GM21526 (cell line): ENCODE results near the gene USF2.
"Not testable (repeated sequence)": the region's sequence is repeated elsewhere in the genome, so short reads cannot be mapped to it uniquely, and the experiment has no call there.

Source experiments
- ATAC-seq: cut with Tn5 transposase; IDR thresholded peaks from one replicate; pipeline ENCODE4 v1.9.1; 2021; ENCODE audit warnings: moderate library complexity; ENCODE audit not compliant: unreplicated experiment, low FRiP score

Gene USF2

DNA sequence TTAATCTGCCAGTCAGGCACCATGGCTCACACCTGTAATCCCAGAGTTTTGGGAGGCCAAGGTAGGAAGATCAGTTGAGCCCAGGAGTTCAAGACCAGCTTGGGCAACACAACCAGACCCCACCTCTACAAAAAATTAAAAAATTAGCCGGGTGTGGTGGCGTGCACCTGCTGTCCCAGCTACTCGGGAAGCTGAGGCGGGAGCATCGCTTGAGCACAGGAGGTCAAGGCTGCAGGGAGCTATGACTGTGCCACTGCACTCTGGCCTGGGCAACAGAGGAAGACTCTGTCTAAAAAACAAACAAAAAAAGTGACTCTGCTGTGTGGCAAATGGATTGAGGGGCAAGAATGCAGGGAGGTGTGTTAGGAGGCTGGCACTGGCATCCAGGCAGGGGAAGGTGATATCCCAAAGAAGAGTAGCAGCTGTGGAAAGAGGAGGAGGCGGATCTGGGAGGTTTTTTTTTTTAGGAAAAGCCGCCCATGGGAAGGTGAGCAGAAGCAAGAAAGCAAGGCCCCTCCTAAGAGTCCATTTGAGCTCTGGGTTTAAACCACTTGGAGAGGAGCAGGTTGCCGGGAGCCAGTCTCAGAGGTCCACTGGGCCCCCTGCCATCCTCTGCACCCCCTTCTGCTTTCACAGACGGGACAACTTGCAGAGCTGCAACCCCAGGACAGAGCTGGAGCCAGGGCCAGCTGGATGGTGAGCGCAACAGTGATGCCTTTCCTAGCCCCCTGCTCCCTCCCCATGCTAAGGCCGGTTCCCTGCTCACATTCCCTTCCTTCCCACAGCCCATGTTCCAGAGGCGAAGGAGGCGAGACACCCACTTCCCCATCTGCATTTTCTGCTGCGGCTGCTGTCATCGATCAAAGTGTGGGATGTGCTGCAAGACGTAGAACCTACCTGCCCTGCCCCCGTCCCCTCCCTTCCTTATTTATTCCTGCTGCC lies 15.7 kb downstream of the USF2 start:
- no peak for ATAC-seq

DNA sequence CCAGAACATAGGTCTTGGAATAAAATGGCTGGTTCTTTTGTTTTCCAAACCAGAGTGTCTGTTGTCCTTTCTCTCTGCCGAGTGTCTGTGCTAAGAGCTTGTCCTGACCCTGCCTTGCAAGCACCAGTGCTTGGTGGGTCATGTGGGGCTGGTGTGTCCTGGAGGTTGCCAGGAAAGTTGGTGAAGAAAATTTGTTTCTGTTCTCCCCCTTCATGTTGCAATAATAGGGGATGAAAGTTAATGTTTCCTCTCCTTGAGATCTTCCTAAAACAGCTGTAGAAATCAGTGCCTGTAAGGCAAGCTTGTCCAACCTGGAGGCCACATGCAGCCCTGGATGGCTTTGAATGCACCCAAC lies 16.3 kb downstream of the USF2 start:
- no peak for ATAC-seq

DNA sequence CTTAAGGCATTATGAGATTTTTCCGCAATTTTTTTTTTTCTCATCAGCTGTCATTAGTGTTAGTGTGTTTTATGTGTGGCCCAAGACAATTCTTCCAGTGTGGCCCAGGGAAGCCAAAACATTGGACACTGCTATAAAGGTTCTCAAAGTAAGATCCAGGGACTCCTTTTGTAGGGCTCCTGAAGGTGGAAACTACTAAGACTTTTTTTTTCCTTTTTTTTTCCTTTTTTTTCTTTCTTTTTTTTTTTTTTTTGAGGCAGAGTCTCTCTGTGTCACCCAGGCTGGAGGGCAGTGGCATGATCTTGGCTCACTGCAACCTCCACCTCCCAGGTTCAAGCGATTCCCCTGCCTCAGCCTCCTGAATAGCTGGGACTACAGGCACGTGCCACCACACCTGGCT lies 16.7 kb downstream of the USF2 start:
- not testable (repeated sequence) for ATAC-seq

DNA sequence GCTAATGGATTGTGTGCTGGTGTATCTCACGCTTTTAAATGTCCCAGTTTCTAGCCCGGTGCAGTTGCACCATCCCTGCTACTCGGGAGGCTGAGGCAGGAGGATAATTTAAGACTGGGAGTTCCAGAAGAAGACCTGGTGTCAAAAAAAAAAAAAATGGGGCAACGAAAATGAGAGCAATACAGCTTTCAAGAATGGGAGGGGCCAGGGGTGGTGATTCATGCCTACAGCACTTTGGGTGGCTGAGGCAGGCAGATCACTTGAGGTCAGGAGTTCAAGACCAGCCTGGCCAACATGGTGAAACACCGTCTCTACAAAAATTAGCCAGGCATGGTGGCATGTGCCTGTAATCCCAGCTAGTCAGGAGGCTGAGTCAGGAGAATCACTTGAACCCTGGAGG lies 17.3 kb downstream of the USF2 start:
- ATAC-seq, result not testable (repeated sequence)

DNA sequence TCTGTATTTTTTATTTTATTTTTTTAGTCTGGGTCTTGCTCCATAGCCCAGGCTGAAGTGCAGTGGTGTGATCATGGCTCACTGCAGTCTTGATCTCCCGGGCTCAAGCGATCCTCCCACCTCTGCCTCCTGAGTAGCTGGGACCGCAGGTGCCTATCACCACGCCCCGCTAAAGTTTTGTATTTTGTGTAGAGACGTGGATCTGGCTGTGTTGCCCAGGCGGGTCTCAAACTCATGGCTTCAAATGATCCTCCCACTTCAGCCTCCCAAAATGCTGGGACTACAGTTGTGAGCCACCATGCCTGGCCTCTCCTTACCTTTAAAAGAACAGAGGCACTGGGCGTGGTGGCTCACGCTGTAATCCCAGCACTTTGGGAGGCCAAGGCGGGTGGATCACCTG lies 19.0 kb downstream of the USF2 start:
- no peak for ATAC-seq

DNA sequence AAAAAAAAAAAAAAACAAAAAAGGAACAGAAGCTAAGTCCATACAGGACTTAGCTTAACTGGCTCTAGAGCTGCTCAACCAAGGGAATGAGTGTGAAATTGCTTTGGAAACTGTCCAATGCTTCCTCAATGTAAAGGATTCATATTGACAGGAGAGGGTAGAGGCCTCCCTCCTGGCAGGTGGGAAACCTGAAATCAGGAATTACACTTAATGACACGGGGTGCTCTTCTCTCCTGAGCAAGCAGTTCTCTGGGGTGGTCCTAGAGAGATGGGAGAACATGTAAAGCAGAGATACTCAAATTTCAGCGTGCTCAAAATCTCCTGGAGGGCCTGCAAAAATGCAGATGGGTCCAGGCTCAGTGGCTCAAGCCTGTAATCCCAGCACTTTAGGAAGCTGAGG lies 19.6 kb downstream of the USF2 start:
- no peak for ATAC-seq

DNA sequence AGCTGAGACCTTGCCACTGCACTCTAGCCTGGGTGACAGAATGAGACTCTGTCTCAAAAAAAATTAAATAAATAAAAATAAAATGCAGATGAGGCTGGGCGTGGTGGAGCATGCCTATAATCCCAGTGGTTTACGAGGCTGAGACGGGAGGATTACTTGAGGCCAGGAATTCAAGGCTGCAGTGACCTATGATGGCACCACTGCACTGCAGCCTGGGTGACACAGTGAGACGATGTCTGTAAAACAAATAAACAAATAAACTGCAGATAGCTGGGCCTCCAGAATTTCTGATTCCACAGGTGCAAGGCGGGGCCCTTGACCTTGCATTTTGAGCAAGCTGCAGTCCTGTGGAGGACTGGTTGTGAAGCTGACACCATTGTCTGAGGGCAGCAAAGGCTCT lies 20.1 kb downstream of the USF2 start:
- no peak for ATAC-seq

DNA sequence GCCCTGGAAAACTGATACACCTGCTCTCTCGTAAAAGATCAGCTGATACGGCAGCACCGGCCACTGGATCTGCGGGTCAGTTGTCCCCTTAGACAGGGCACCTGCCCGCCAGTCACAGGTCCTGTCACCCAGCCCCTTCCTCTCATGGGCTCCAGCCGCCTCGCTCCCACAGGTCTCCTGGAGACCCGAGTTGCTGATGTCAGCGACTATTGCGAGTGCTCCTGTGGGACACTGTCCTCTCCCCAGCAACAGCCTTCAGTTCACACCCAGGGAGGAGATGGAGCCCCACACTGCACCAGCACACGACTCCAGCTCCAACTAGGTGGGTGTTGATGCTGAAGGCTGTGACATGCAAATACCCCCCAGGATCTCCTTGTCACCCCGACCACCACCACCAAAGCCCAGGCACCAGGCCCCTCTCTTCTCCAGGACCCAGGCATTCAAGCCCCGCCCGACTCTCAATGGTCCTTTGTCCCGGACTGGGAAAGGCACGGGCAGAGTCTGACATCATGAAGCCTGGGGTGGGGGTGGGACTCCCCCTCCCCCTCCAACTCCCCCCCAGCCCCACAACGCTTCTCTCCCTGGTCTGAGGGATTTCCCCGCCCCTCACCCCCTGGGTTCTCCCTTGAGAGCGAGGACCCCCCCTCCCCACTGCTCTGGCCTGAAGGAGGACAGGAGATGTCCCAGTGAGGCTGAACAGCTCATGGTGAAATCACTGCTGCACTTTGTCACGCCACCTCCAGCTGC lies 21.8 kb downstream of the USF2 start:
- no peak for ATAC-seq

DNA sequence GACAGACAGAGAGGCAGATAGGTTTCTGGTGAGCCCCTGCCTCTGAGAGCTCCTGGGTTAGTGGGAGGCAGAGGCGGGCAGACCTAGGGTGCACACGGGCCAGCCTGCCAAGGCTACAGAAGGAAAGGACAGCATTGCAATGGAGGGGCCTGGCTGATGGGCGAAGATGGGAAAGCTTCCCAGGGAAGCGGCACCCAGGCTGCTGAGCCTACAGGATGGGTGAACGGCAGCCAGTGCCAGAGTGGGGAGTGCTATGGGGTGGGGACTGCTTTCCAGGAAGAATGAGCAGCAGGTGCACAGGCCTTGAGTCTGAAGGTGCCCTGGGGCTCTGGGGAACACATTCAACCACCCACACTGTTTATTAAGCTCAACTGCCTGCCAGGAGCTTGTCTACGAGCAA lies 22.5 kb downstream of the USF2 start:
- ATAC-seq, result no peak

DNA sequence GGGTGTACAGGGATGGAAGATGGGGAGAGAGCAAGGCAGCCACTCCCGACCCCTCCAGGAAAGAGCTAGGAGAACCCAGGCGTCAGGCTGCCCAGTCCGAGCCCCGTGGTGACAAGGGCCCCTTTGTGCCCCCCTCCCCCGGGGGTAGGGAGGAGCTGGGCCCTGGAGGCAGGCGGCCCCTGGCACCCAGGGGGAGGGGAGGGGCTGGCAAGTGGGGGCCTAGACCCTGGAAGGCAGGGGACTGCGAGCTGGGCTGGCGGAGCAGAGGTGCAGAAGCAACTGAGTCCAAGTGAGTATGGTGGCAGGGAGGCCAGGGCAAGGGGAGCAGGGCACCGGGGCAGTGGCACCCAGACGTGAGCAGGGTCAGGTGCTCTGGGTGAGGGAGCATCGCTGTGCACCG lies 23.2 kb downstream of the USF2 start, which contains the start of gene MAG:
Gene MAG, plus strand, starts transcription at position 246 of the 400 bp plus-strand sequence. CDS start 3,248 bp downstream, outside the sequence.
- ATAC-seq, result no peak

DNA sequence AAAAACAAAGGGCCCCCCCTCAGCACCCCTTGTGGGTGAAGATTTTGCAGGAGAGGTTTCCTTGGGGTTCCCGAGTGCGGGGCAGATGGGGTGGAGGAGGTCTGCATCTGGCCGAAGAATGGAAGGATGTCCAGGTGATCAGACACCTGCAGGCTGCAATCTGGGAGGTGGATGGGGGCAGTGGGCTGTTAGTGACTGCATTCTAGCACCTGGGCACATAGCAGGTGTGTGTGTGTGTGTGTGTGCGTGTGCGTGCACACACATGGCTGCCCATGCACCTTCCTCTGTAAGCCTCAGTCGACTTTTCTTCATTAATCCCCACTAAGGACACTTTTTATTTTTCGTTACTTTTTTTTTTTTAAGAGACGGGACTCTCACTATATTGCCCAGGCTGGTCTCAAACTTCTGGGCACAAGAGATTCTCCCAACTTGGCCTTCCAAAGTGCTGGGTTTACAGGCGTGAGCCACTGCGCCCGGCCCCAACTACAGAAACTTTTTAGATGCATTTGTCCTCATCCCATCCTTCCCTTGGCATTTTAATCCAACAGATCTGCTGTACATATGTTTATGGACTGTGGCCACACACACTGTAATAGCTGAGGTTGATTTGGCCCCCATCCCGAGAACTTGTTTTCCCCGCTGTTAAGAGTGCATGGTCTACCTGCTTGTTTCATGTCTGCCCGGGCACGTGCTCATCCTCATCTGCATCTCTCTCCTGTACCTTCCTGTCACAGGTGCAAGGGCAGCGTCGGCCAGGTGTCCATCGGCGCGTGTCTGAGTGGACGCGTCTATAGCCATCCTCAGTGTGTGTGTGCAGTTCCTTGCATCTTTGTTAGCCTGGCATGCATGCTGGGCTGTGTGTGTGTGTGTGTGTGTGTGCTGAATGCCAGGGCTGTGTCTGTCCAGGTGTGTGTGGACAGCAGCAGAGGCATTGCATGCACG lies 23.9 kb downstream of the USF2 start:
- ATAC-seq, result no peak

DNA sequence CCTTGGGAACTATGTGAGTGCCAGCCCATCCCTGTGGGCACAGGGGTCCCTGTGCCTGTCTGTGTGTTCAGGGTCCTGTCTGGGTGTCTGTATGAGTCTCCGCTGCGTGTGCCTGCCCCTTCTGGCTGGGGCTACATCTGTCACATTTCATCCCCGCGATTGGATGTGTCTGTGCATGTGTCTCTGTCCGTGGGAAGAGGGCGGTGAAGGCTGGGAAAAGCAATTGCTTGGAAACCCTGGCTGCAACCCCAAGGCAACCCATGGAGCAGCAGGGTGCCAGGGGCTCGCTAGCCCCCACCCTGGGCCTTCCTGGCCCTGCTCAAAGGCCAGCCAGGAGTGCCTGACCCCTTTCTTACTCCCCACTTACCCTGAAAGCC lies 24.6 kb downstream of the USF2 start:
- ATAC-seq, result no peak

DNA sequence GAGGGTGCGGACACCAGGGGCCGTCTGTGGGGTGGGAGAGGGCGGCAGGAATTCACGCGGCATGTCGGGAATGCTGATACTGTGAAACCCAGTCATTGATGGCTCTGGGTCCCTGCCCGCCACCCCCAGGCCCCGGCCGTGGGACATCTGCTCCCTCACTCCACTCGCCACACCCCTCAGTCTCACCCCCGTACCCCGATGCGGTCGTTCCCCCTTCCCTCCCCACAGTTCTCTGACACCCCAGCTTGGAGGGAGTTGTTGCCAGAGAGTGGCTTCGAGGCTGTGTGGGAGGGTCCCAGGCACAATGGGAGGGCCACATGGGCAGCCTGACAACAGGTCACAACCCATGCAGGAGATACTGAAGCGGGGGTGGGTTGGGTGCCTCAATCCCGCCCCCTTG lies 25.0 kb downstream of the USF2 start:
- ATAC-seq, result no peak

DNA sequence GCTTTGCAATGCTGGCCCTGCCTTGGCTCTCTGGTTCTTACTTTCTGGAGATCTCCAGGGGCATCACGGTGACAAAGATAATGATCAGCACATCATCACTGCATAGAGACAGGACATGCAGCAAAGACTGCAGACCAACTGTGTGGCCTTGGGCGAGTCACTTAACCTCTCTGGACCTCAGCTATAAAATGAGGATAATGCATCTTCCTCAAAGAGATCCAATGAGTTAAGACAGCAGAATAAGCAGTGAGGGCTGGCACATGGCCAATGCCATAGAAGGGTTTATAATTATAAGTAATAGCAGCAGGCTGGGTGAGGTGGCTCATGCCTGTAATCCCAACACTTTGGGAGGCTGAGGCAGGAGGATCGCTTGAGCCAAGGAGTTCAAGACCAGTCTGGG lies 25.6 kb downstream of the USF2 start:
- ATAC-seq, result no peak

DNA sequence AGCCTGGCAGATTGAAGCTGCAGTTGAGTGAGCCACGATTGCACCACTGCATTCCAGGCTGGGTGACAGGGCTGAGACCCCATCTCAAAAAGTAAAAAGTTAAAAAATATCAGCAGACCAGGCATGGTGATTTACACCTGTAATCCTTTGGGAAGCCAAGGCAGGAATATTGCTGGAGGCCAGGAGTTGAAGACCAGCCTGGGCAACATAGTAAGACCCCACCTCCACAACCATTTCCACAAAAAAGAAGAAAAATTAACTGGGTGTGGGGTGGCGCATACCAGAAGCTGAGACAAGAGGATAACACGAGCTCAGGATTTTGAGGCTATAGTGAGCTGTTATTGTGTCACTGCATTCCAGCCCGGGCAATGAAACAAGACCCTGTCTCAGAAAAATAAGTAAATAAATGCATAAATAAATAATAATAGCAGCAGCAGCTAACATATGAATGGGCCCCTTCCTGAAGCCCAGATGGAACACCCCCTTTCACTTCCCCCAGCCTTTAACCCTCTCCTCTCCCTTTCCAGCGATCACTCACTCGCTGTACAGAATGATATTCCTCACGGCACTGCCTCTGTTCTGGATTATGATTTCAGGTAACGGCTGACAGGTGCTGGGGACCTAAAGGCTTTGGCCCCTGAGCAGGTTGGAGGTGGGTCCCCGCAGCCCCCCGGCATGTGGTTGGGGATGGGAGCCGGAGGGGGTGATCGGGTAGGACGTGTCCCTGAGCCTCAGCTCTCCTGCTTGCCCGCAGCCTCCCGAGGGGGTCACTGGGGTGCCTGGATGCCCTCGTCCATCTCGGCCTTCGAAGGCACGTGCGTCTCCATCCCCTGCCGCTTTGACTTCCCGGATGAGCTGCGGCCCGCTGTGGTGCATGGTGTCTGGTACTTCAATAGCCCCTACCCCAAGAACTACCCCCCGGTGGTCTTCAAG lies 26.4 kb downstream of the USF2 start:
- ATAC-seq, result no peak

DNA sequence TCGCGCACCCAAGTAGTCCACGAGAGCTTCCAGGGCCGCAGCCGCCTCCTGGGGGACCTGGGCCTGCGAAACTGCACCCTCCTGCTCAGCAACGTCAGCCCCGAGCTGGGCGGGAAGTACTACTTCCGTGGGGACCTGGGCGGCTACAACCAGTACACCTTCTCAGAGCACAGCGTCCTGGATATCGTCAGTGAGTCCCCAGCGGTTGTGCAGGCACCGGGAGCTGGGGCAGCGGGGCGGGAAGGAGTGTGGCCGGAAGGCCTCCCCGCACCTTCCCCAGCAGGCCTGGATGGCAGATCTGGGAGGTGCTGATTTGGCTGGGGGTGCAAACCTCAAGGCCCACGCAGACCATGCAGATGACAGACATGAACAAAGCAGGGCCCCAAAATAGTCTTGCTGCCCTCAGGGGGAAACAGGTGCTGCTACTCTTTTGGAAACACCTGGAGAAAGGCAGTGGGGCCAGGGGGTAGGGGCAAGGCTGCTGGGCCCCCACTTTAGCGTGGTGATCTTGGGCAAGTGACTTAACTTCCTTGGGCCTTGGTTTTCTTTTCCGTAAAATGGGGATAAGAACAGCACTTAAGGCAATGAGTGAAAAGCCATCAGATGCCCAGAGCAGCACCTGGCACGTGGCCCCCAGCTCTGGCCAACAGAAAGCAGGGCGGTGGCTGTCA lies 27.2 kb downstream of the USF2 start:
- no peak for ATAC-seq

DNA sequence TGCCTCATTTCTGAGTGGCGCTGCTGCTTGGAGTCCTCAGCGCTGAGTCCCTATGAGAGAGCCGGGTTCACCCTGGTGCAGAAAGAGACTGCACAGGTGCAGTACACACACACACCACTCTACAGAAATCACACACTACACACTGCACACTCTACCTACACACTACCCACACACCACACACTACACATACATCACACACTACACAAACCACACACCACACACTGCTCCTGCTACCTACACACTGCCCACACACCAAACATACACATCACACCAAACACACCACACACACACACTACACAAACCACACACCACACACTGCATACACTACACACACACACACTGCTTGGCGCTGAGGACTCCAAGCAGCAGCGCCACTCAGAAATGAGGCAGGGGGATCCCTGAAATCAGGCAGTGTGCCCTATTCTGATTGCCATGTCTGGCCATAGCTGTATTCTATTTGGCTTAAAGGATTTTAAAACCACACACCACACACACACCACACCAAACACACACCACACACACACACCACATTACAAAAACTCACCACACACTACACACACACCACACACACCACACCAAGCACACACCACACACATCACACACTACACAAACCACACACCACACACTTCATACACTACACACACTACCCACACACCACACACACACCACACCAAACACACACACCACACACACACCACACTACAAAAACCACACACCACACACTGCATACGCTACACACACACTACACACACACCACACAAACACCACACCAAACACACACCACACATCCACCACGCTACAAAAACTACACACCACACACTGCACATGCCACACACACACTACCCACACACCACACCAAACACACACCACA lies 28.1 kb downstream of the USF2 start:
- no peak for ATAC-seq

DNA sequence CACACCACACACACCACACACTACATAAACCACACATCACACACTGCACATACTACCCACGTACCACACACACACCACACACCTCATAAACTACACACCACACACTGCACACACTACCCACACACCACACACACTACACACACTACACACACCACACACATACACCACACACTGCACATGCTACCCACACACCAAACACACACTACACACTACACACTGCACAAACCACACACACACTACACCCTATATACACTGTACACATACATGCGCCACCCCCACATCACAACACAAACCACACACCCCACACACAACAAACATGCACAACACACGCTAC lies 28.7 kb downstream of the USF2 start:
- ATAC-seq, result no peak
